OCI-LY3 (cell line): ENCODE results near the gene ATOSA.

Source experiments
- H2AFZ ChIP-seq: fragments of 200-600, 300-600 bp; shearing (Covaris generic); 2 replicates; pipeline ENCODE4 v1.6.0; 2014; ENCODE audit warnings: antibody characterized with exemption, low read depth, low read length
- H3K27ac ChIP-seq: fragments of 200-600, 300-600 bp; sonication (generic); 2 replicates; pipeline ENCODE4 v1.5.1; 2014; ENCODE audit warnings: mild to moderate bottlenecking, low read length, moderate library complexity, mixed read lengths
- H3K27me3 ChIP-seq: fragments of 200-600, 300-600 bp; sonication (generic); 2 replicates; pipeline ENCODE4 v1.6.1; 2014; ENCODE audit warnings: low read depth, low read length, mixed read lengths
- H3K36me3 ChIP-seq: fragments of 200-600, 300-600 bp; sonication (generic); replicated peaks from 2 replicates; pipeline ENCODE3; 2014; ENCODE audit warnings: low read depth, low read length, mixed read lengths
- H3K4me1 ChIP-seq: fragments of 300-600, 200-600 bp; sonication (generic); 2 replicates; pipeline ENCODE4 v1.6.1; 2014; ENCODE audit warnings: low read length, mixed read lengths
- H3K4me2 ChIP-seq: fragments of 200-600, 300-600 bp; sonication (generic); 2 replicates; pipeline ENCODE4 v1.6.1; 2014; ENCODE audit warnings: low read length, mixed read lengths
- H3K4me3 ChIP-seq: fragments of 300-600, 200-600 bp; sonication (generic); 2 replicates; pipeline ENCODE4 v1.5.1; 2014; ENCODE audit warnings: antibody characterized with exemption, mild to moderate bottlenecking, low read length, moderate library complexity
- H3K79me2 ChIP-seq: fragments of 300-600, 200-600 bp; shearing (Covaris generic); 2 replicates; pipeline ENCODE4 v1.6.1; 2014; ENCODE audit warnings: mild to moderate bottlenecking, low read length, mixed read lengths
- H3K9ac ChIP-seq: fragments of 300-600, 200-600 bp; shearing (Covaris generic); 2 replicates; pipeline ENCODE4 v1.6.0; 2014; ENCODE audit warnings: mild to moderate bottlenecking, low read length, moderate library complexity
- H3K9me3 ChIP-seq: fragments of 200-600, 300-600 bp; shearing (Covaris generic); 2 replicates; pipeline ENCODE4 v1.6.1; 2014; ENCODE audit warnings: low read length, mixed read lengths; ENCODE audit not compliant: insufficient read depth
- H4K20me1 ChIP-seq: fragments of 200-600, 300-600 bp; sonication (generic); 2 replicates; pipeline ENCODE4 v1.6.1; 2016; ENCODE audit warnings: low read length, mixed read lengths; ENCODE audit not compliant: insufficient read depth
- CTCF ChIP-seq: fragments of 200-600, 300-600 bp; sonication (generic); IDR thresholded peaks from 2 replicates; pipeline ENCODE4 v1.5.1; 2014; ENCODE audit warnings: antibody characterized with exemption, low read length, low read depth
- EZH2phosphoT487 ChIP-seq: fragments of 200-600 bp; shearing (Covaris generic); IDR thresholded peaks from 2 replicates; pipeline ENCODE4 v1.6.1; 2018; ENCODE audit warnings: antibody characterized with exemption, mixed run types, low read depth

The ATOSA gene

GRCh38 chr15:52714968-52715367, 35.8 kb upstream of the ATOSA start:
- no peak for TF ChIP-seq CTCF
- no peak for TF ChIP-seq EZH2phosphoT487
- no peaks in the 10 kb centered on the region for H3K79me2 ChIP-seq
- H4K20me1 ChIP-seq = no peaks in the 10 kb centered on the region
- H3K4me2 ChIP-seq = no peak overlapping the region
- H3K9ac ChIP-seq = no peak overlapping the region
- no peaks in the 10 kb centered on the region for H3K36me3 ChIP-seq
- no peaks in the 10 kb centered on the region for H3K9me3 ChIP-seq
- no peak overlapping the region for H2AFZ ChIP-seq
- H3K27me3 ChIP-seq = no peaks in the 10 kb centered on the region
- H3K4me3 ChIP-seq = no peak overlapping the region
- H3K27ac ChIP-seq = no peak overlapping the region
- peaks cover 10% of the 10 kb centered on the region for H3K4me1 ChIP-seq

GRCh38 chr15:52710708-52711389, 31.7 kb upstream of the ATOSA start:
- no peak overlapping the region for H3K9ac ChIP-seq
- no peak overlapping the region for H2AFZ ChIP-seq
- H3K27ac ChIP-seq = peak overlapping the region; percentile 35; the same call in 1 of the 2 replicates
- no peak overlapping the region for H3K4me2 ChIP-seq
- H3K27me3 ChIP-seq = no peaks in the 10 kb centered on the region
- H3K9me3 ChIP-seq = no peaks in the 10 kb centered on the region
- H3K36me3 ChIP-seq = no peaks in the 10 kb centered on the region
- TF ChIP-seq EZH2phosphoT487 (no peak), CTCF (no peak)
- H3K4me3 ChIP-seq = no peak overlapping the region
- no peaks in the 10 kb centered on the region for H3K79me2 ChIP-seq
- peaks cover 24% of the 10 kb centered on the region for H3K4me1 ChIP-seq
- no peaks in the 10 kb centered on the region for H4K20me1 ChIP-seq

- peak overlapping the region; percentile 40; the same call in 1 of the 2 replicates for H3K9ac ChIP-seq
- peak overlapping the region; percentile 70 for H3K4me3 ChIP-seq
- no peaks in the 10 kb centered on the region for H3K79me2 ChIP-seq
- TF ChIP-seq CTCF = no peak
- no peak for TF ChIP-seq EZH2phosphoT487
- H3K4me1 ChIP-seq = peaks cover 24% of the 10 kb centered on the region
- no peaks in the 10 kb centered on the region for H4K20me1 ChIP-seq
- H3K9me3 ChIP-seq = no peaks in the 10 kb centered on the region
- peak overlapping the region; percentile 77 for H3K4me2 ChIP-seq
- no peaks in the 10 kb centered on the region for H3K27me3 ChIP-seq
- peak overlapping the region; percentile 35 for H3K27ac ChIP-seq
- no peaks in the 10 kb centered on the region for H3K36me3 ChIP-seq
- peak overlapping the region; percentile 97 for H2AFZ ChIP-seq
These were observed 31.0 kb upstream of the ATOSA start for GRCh38 chr15:52710050-52710707.

GRCh38 chr15:52709187-52709981, 30.2 kb upstream of the ATOSA start:
- Histone ChIP-seq H3K4me1 (peaks cover 24% of the 10 kb centered on the region), H3K4me3 (peak overlapping the region; percentile 70), H3K4me2 (peak overlapping the region; percentile 77), H3K79me2 (no peaks in the 10 kb centered on the region), H3K27me3 (no peaks in the 10 kb centered on the region), H4K20me1 (no peaks in the 10 kb centered on the region), H3K36me3 (no peaks in the 10 kb centered on the region), H3K9me3 (no peaks in the 10 kb centered on the region), H3K27ac (peak overlapping the region; percentile 35), H3K9ac (peak overlapping the region; percentile 40; the same call in 1 of the 2 replicates), H2AFZ (peak overlapping the region; percentile 97)
- TF ChIP-seq EZH2phosphoT487 = no peak
- no peak for TF ChIP-seq CTCF
